Mesendoderm (in vitro differentiated cells): ENCODE data around the gene NCK2.
"Not testable (repeated sequence)": the region's sequence is repeated elsewhere in the genome, so short reads cannot be mapped to it uniquely, and the experiment has no call there.

Source experiments
- DNase-seq: peaks from one replicate; pipeline ENCODE4 v3.0.0; 2013
- H2AK5ac ChIP-seq: 2 replicates; pipeline ENCODE4 v1.6.1; 2013; ENCODE audit warnings: low read length, inconsistent platforms
- H2BK120ac ChIP-seq: 2 replicates; pipeline ENCODE4 v1.6.1; 2013; ENCODE audit warnings: low read depth, mild to moderate bottlenecking, low read length, moderate library complexity, mixed read lengths
- H2BK15ac ChIP-seq: replicated peaks from 2 replicates; pipeline ENCODE4 v1.6.1; 2013; ENCODE audit warnings: low read depth, mild to moderate bottlenecking, moderate library complexity
- H2BK5ac ChIP-seq: 2 replicates; pipeline ENCODE4 v1.6.1; 2013; ENCODE audit warnings: low read length, inconsistent platforms
- H3K18ac ChIP-seq: 2 replicates; pipeline ENCODE4 v1.6.1; 2013; ENCODE audit warnings: mild to moderate bottlenecking, low read length, mixed read lengths
- H3K23ac ChIP-seq: one replicate; pipeline ENCODE4 v1.6.1; 2013; ENCODE audit warnings: low read length
- H3K27ac ChIP-seq: 2 replicates; pipeline ENCODE4 v1.5.1; 2013; ENCODE audit warnings: low read depth, mild to moderate bottlenecking, inconsistent platforms, low read length, moderate library complexity
- H3K27me3 ChIP-seq: 2 replicates; pipeline ENCODE4 v1.6.1; 2013; ENCODE audit warnings: low read length, control low read depth, mild to moderate bottlenecking, inconsistent platforms; ENCODE audit not compliant: insufficient read depth, poor library complexity
- H3K36me3 ChIP-seq: 2 replicates; pipeline ENCODE4 v1.6.1; 2013; ENCODE audit warnings: low read length, inconsistent platforms; ENCODE audit not compliant: control insufficient read depth, insufficient read depth
- H3K4ac ChIP-seq: one replicate; pipeline ENCODE4 v1.6.1; 2013; ENCODE audit warnings: low read depth, mild to moderate bottlenecking, low read length, moderate library complexity
- H3K4me1 ChIP-seq: 2 replicates; pipeline ENCODE4 v1.6.1; 2013; ENCODE audit warnings: low read depth, low read length, inconsistent platforms; ENCODE audit not compliant: control insufficient read depth
- H3K4me2 ChIP-seq: 2 replicates; pipeline ENCODE4 v1.6.1; 2013; ENCODE audit warnings: low read length
- H3K4me3 ChIP-seq: 2 replicates; pipeline ENCODE4 v1.5.1; 2013; ENCODE audit warnings: mild to moderate bottlenecking, low read length
- H3K56ac ChIP-seq: one replicate; pipeline ENCODE4 v1.6.1; 2013; ENCODE audit warnings: low read length
- H3K79me1 ChIP-seq: 2 replicates; pipeline ENCODE4 v1.6.1; 2013; ENCODE audit warnings: low read length, inconsistent platforms
- H3K79me2 ChIP-seq: 2 replicates; pipeline ENCODE4 v1.6.1; 2013; ENCODE audit warnings: mild to moderate bottlenecking, low read length; ENCODE audit not compliant: control insufficient read depth, insufficient read depth
- H3K9ac ChIP-seq: 2 replicates; pipeline ENCODE4 v1.6.1; 2013; ENCODE audit warnings: low read length, inconsistent platforms
- H4K5ac ChIP-seq: one replicate; pipeline ENCODE4 v1.6.1; 2013; ENCODE audit warnings: low read length
- H4K8ac ChIP-seq: one replicate; pipeline ENCODE4 v1.6.1; 2013; ENCODE audit warnings: low read depth, mild to moderate bottlenecking, control low read depth, low read length, moderate library complexity
- WGBS: extraction: QIAGEN DNeasy Blood & Tissue Kit; methylation state at CpG from one replicate; pipeline ENCODE4 v1.1.7; 2013; ENCODE audit warnings: low lambda C conversion rate, missing lambda C conversion rate; ENCODE audit not compliant: insufficient coverage; ENCODE audit errors: extremely low coverage; 5-methylcytosine and 5-hydroxymethylcytosine counted together

Gene NCK2

GRCh38 chr2:105753380-105753779 is 8.7 kb downstream of the NCK2 start:
- H3K4me1 ChIP-seq: peaks cover 10% of the 10 kb centered on the region
- no peak overlapping the region for H4K5ac ChIP-seq
- WGBS: no CpG with 5 or more reads among the region's 2 CpGs
- H3K9ac ChIP-seq: no peak overlapping the region
- H2BK120ac ChIP-seq: no peak overlapping the region
- H3K4me3 ChIP-seq: no peak overlapping the region
- no peak overlapping the region for H3K23ac ChIP-seq
- H3K79me1 ChIP-seq: peaks cover 39% of the 10 kb centered on the region
- H2BK15ac ChIP-seq: no peak overlapping the region
- peaks cover 91% of the 10 kb centered on the region for H3K79me2 ChIP-seq
- H3K18ac ChIP-seq: no peak overlapping the region
- no peak overlapping the region for H3K27ac ChIP-seq
- H3K27me3 ChIP-seq: no peaks in the 10 kb centered on the region
- H4K8ac ChIP-seq: no peak overlapping the region
- H2BK5ac ChIP-seq: no peak overlapping the region
- no peak overlapping the region for H2AK5ac ChIP-seq
- no peak for DNase-seq
- no peak overlapping the region for H3K56ac ChIP-seq
- H3K4me2 ChIP-seq: no peak overlapping the region
- no peaks in the 10 kb centered on the region for H3K36me3 ChIP-seq
- no peak overlapping the region for H3K4ac ChIP-seq

GRCh38 chr2:105754011-105754410 is 9.3 kb downstream of the NCK2 start:
- Histone ChIP-seq H3K4ac (no peak overlapping the region), H3K27me3 (no peaks in the 10 kb centered on the region), H4K5ac (no peak overlapping the region), H3K9ac (no peak overlapping the region), H3K79me1 (peaks cover 37% of the 10 kb centered on the region), H2BK120ac (no peak overlapping the region), H3K4me3 (no peak overlapping the region), H4K8ac (no peak overlapping the region), H3K4me2 (no peak overlapping the region), H3K4me1 (peaks cover 10% of the 10 kb centered on the region), H2AK5ac (no peak overlapping the region), H2BK15ac (no peak overlapping the region), H3K36me3 (no peaks in the 10 kb centered on the region), H3K23ac (no peak overlapping the region), H3K79me2 (peaks cover 90% of the 10 kb centered on the region), H3K18ac (no peak overlapping the region), H3K56ac (no peak overlapping the region), H3K27ac (no peak overlapping the region), H2BK5ac (no peak overlapping the region)
- DNase-seq: no peak
- WGBS: no CpG with 5 or more reads among the region's 5 CpGs

DNA sequence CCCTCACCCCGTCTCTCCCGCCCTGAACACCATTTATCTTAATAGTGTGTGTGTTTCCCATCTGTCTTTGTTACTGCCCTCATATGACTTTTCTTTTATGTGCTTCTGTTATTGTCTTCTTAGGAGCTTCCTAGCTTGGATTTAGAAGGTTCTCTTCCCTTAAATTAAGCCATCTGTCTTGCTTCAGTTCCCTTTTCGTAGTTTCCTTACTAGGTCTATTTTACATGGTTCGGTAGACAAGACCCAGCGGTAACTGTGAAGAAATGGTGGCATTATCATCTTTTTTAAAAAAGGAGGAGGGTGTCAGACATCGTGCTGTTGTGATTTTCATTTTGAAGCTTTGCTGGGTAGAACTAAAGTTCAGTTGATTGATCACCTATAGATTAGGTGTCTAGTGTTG is 10.3 kb downstream of the NCK2 start:
- Histone ChIP-seq H2BK5ac (no peak overlapping the region), H3K23ac (no peak overlapping the region), H3K27me3 (no peaks in the 10 kb centered on the region), H3K4me3 (no peak overlapping the region), H3K36me3 (no peaks in the 10 kb centered on the region), H2BK15ac (no peak overlapping the region), H3K79me1 (peaks cover 35% of the 10 kb centered on the region), H2BK120ac (no peak overlapping the region), H3K4me1 (peaks cover 14% of the 10 kb centered on the region), H3K4ac (no peak overlapping the region), H3K27ac (no peak overlapping the region), H2AK5ac (no peak overlapping the region), H4K8ac (no peak overlapping the region), H3K56ac (no peak overlapping the region), H3K18ac (no peak overlapping the region), H4K5ac (no peak overlapping the region), H3K9ac (no peak overlapping the region), H3K4me2 (no peak overlapping the region), H3K79me2 (peaks cover 87% of the 10 kb centered on the region)
- DNase-seq: no peak
- WGBS: no CpG with 5 or more reads among the region's 6 CpGs

DNA sequence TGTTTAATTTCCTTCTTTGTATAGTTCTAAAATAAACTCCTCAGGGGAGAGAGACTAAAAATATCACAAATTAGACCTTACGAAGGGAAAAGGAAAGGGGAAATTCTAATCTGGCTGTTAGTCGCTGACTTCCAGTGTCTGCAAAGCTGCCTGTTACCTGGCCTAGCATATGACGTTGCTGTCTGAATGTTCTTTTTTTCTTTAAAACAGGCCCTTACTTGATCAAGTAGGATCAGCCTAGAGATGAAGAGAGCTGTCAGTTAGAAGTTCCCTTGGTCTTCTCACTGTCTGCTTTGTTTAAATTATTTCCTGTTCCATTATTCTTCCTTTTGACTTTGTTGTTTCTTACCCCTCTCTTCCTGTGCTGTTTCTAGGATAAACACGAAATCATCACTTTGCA is 11.2 kb downstream of the NCK2 start:
- no peak overlapping the region for H4K5ac ChIP-seq
- H3K4ac ChIP-seq: no peak overlapping the region
- H2AK5ac ChIP-seq: no peak overlapping the region
- no peak overlapping the region for H2BK120ac ChIP-seq
- H3K79me1 ChIP-seq: peaks cover 36% of the 10 kb centered on the region
- peak overlapping the region; percentile 36 for H3K56ac ChIP-seq
- H3K36me3 ChIP-seq: no peaks in the 10 kb centered on the region
- H3K4me3 ChIP-seq: no peak overlapping the region
- no peaks in the 10 kb centered on the region for H3K27me3 ChIP-seq
- H4K8ac ChIP-seq: no peak overlapping the region
- no peak overlapping the region for H3K4me2 ChIP-seq
- no CpG with 5 or more reads among the region's 4 CpGs for WGBS
- H2BK15ac ChIP-seq: no peak overlapping the region
- H3K79me2 ChIP-seq: peaks cover 87% of the 10 kb centered on the region
- no peak overlapping the region for H3K18ac ChIP-seq
- H2BK5ac ChIP-seq: no peak overlapping the region
- H3K9ac ChIP-seq: no peak overlapping the region
- no peak overlapping the region for H3K27ac ChIP-seq
- H3K4me1 ChIP-seq: peaks cover 18% of the 10 kb centered on the region
- no peak for DNase-seq
- H3K23ac ChIP-seq: no peak overlapping the region

- Histone ChIP-seq H3K4ac (no peak overlapping the region), H4K5ac (no peak overlapping the region), H3K4me3 (no peak overlapping the region), H3K23ac (no peak overlapping the region), H4K8ac (no peak overlapping the region), H3K79me1 (peaks cover 32% of the 10 kb centered on the region), H2BK120ac (no peak overlapping the region), H3K18ac (no peak overlapping the region), H3K79me2 (peaks cover 86% of the 10 kb centered on the region), H3K36me3 (no peaks in the 10 kb centered on the region), H2BK15ac (no peak overlapping the region), H3K4me2 (no peak overlapping the region), H3K56ac (no peak overlapping the region), H3K27me3 (no peaks in the 10 kb centered on the region), H3K4me1 (peaks cover 18% of the 10 kb centered on the region), H3K9ac (no peak overlapping the region), H2BK5ac (no peak overlapping the region), H2AK5ac (no peak overlapping the region), H3K27ac (no peak overlapping the region)
- no peak for DNase-seq
- no CpG with 5 or more reads among the region's 4 CpGs for WGBS
These were observed 11.7 kb downstream of the NCK2 start for GRCh38 chr2:105756435-105756834.

GRCh38 chr2:105756865-105757264 is 12.2 kb downstream of the NCK2 start:
- H3K36me3 ChIP-seq, H3K18ac ChIP-seq, H3K4me3 ChIP-seq, H4K5ac ChIP-seq, H3K23ac ChIP-seq, H2AK5ac ChIP-seq, H3K9ac ChIP-seq, H2BK15ac ChIP-seq, H4K8ac ChIP-seq, H3K27ac ChIP-seq, H2BK5ac ChIP-seq, H3K4me2 ChIP-seq, DNase-seq, H3K27me3 ChIP-seq, H2BK120ac ChIP-seq, H3K4ac ChIP-seq, H3K56ac ChIP-seq: not testable (repeated sequence)
- H3K4me1 ChIP-seq: peaks cover 18% of the 10 kb centered on the region
- peaks cover 31% of the 10 kb centered on the region for H3K79me1 ChIP-seq
- WGBS: no CpG with 5 or more reads among the region's 10 CpGs
- H3K79me2 ChIP-seq: peaks cover 85% of the 10 kb centered on the region
